Measurements from ENCODE around the gene VPREB3.

DNA sequence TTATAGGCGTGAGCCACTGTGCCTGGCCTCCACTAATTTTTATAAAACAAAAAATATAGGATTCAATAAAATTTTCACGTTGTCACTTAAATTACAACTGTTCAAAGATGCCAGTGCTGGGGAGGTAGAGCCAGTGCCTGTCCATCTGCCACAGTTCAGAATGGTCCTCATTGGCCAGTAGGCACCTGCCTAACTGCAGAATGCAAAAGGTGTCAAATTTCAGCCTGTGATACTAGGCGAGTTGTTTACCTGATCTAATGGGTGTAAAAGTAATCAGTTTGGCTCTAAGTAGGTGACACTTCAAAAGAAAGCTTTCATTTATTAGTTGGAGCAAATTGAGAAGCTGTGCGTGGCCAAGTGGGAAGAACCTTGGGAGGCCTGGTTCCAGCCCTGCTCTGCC is 34.9 kb upstream of the VPREB3 start:
- TF ChIP-seq, protein P1, sequence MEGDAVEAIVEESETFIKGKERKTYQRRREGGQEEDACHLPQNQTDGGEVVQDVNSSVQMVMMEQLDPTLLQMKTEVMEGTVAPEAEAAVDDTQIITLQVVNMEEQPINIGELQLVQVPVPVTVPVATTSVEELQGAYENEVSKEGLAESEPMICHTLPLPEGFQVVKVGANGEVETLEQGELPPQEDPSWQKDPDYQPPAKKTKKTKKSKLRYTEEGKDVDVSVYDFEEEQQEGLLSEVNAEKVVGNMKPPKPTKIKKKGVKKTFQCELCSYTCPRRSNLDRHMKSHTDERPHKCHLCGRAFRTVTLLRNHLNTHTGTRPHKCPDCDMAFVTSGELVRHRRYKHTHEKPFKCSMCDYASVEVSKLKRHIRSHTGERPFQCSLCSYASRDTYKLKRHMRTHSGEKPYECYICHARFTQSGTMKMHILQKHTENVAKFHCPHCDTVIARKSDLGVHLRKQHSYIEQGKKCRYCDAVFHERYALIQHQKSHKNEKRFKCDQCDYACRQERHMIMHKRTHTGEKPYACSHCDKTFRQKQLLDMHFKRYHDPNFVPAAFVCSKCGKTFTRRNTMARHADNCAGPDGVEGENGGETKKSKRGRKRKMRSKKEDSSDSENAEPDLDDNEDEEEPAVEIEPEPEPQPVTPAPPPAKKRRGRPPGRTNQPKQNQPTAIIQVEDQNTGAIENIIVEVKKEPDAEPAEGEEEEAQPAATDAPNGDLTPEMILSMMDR (IDR thresholded peaks at IDR 0.05): no peak
- TF ChIP-seq JUND (IDR thresholded peaks at IDR 0.05) (no peak), RAD21 (IDR thresholded peaks at IDR 0.05; ENCODE audit: low read length) (no peak), SIN3A (IDR thresholded peaks at IDR 0.05; ENCODE audit: borderline replicate concordance, low read depth, low read length) (no peak), FOXM1 (IDR thresholded peaks at IDR 0.05; ENCODE audit: low read depth) (no peak), YY1 (IDR thresholded peaks at IDR 0.05; ENCODE audit: low read depth) (no peak), GABPA (IDR thresholded peaks at IDR 0.05; ENCODE audit: low read depth) (no peak), EZH2phosphoT487 (IDR thresholded peaks at IDR 0.05; ENCODE audit: borderline replicate concordance, low read depth) (no peak), MEF2A (IDR thresholded peaks at IDR 0.05; ENCODE audit: borderline replicate concordance, low read depth) (no peak)
